Lower leg skin (tissue), 4 donors: ENCODE results near the gene SRCAP. TPM values are rescaled to one million over a fixed set of nuclear protein-coding genes. Genes with fewer than 3 reads are reported as not detected.

Experiments used
- DNase-seq, 2 donors: peaks; one replicate each; pipeline ENCODE4 v3.0.0-alpha.2; 2019; ENCODE audit warnings: low spot score in 2 of 2
- H3K4me3 ChIP-seq: fragments of 200-600 bp; sonication (generic); 2 replicates; pipeline ENCODE4 v1.5.1; 2017; ENCODE audit warnings: mild to moderate bottlenecking, low read depth; ENCODE audit not compliant: poor library complexity, severe bottlenecking
- CTCF ChIP-seq, 3 donors: fragments of 450-650 bp; IDR thresholded peaks; one replicate each; pipeline ENCODE4 v1.5.1; 2016; ENCODE audit warnings: antibody characterized with exemption in 3 of 3, mild to moderate bottlenecking in 3 of 3, moderate library complexity in 2 of 3
- POLR2A ChIP-seq, 2 donors: fragments of 450-650 bp; IDR thresholded peaks; one replicate each; pipeline ENCODE4 v1.6.1; 2016 to 2017; ENCODE audit warnings: antibody characterized with exemption in 2 of 2, mild to moderate bottlenecking in 1 of 2, moderate library complexity in 1 of 2
- WGBS, 2 donors: methylation state at CpG; one replicate each; pipeline ENCODE4 v1.1.5; 2018; 5-methylcytosine and 5-hydroxymethylcytosine counted together
- intact Hi-C: fragments of 100-400 bp; cut with DNase I; formaldehyde crosslinking; loops from one replicate; pipeline ENCODE4 v1.15.0; 2023; ENCODE audit warnings: low total_unique reads
- total RNA-seq, 4 donors: library from RNA; depleted of rRNA; stranded (reverse); fragments of >200 nt; gene quantifications; one replicate each; pipeline ENCODE4 v1.1.0, GENCODE V29; 2016

SRCAP gene
- total RNA-seq, 4 donors from 2014 or later, result 21.7 to 44.0 (median 33.7) TPM

DNA sequence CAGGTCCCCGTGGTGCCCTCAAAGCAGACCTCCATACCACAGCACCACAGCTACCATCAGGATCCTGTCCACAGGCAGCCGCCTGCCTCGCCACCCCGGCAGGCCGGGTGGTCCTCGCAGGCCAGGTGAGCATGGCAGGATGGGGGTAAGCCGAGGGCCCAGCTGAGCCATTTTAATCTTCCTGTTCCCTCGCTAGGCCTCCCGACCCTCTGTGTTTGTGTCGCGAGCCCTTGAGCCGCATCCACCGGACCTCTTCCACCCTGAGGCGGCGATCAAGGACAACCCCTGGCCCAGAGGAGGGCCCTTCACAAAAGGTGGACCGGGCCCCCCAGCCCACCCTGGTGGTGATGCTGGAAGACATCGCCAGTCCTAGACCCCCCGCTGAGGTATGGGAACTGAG, 46.3 kb upstream of the SRCAP start:
- 94 to 95% methylated on average over 18 of the region's 18 CpGs for WGBS, 2 donors
- no peak for TF ChIP-seq POLR2A (IDR thresholded peaks at IDR 0.05)
- no peak for TF ChIP-seq CTCF (IDR thresholded peaks at IDR 0.05)
- no peak for DNase-seq
- H3K4me3 ChIP-seq, result no peak overlapping the region
- intact Hi-C loops, result no loop called here

DNA sequence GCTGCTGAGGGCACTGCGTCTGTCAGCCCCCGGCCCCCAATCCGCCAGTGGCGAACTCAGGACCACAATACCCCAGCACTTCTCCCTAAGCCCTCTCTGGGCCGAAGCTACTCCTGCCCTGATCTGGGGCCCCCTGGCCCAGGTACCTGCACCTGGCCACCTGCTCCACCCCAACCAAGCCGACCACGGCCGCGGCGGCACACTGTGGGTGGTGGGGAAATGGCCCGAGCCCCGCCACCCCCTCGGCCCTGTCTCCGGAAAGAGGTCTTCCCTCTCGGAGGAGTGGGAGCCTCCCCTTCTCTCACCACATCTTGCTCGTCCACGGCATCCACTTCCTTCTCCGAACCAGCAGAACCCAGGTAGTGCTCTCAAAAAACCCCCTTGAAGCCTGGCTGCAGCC, 44.1 kb upstream of the SRCAP start:
- DNase-seq, result no peak
- intact Hi-C loops, result no loop called here
- no peak overlapping the region for H3K4me3 ChIP-seq
- no peak for TF ChIP-seq POLR2A (IDR thresholded peaks at IDR 0.05)
- no peak for TF ChIP-seq CTCF (IDR thresholded peaks at IDR 0.05)
- WGBS, 2 donors, result 89 to 94% methylated on average over 18 of the region's 18 CpGs

DNA sequence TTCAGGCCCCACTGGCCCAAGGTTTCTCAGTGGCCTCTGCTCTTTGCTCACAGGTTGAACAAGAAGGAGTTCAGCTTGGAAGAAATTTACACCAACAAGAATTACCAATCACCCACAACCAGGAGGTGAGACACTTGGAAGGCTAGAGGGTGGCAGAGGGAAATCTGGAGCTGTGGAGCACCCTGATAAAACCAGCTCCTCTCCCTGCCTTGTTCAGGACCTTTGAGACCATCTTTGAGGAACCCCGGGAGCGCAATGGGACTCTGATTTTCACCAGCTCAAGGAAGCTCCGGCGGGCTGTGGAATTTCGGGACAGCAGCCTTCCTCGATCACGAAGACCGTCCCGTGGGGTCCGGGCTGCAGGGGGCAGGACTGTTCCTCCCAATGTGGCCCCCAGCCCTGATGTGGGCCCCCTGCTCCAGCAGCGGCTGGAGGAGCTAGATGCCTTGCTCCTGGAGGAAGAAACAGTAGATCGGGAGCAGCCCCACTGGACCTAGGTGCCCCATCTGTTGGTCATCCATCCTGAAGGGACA, 43.1 kb upstream of the SRCAP start:
- DNase-seq, result no peak
- intact Hi-C loops, result no loop called here
- no peak overlapping the region for H3K4me3 ChIP-seq
- TF ChIP-seq CTCF (IDR thresholded peaks at IDR 0.05) (no peak), POLR2A (IDR thresholded peaks at IDR 0.05) (no peak)
- WGBS, 2 donors, result 91 to 96% methylated on average over 11 to 12 of the region's 12 CpGs

GRCh38 chr16:30656388-30656787, 42.6 kb upstream of the SRCAP start:
- TF ChIP-seq POLR2A (IDR thresholded peaks at IDR 0.05), result no peak
- no peak for TF ChIP-seq CTCF (IDR thresholded peaks at IDR 0.05)
- 94% methylated on average over 8 of the region's 8 CpGs for WGBS, 2 donors
- no peak overlapping the region for H3K4me3 ChIP-seq

GRCh38 chr16:30656974-30657865, 41.8 kb upstream of the SRCAP start:
- H3K4me3 ChIP-seq, result no peak overlapping the region
- no peak for DNase-seq
- intact Hi-C loops, result no loop called here
- WGBS, 2 donors, result 37 to 41% methylated on average over 24 to 26 of the region's 32 CpGs
- TF ChIP-seq CTCF (IDR thresholded peaks at IDR 0.05) (no peak), POLR2A (IDR thresholded peaks at IDR 0.05) (no peak)

More at GRCh38 chr16:30656388-30656787, 42.6 kb upstream of the SRCAP start:
- DNase-seq, result no peak
- intact Hi-C loops, result no loop called here
